Muscle layer of colon (tissue), 2 donors: Measurements from ENCODE around the gene OGFOD3.
"Not testable (repeated sequence)": the region's sequence is repeated elsewhere in the genome, so short reads cannot be mapped to it uniquely, and the experiment has no call there.

Experiments
- H3K27ac ChIP-seq: one replicate; pipeline ENCODE4 v1.7.0; 2013; ENCODE audit warnings: low read depth, mild to moderate bottlenecking, low read length, moderate library complexity
- H3K27me3 ChIP-seq, 2 donors: one replicate each; pipeline ENCODE4 v1.7.0; 2013; ENCODE audit warnings: low read length in 2 of 2, mild to moderate bottlenecking in 2 of 2; ENCODE audit not compliant: insufficient read depth in 2 of 2, control insufficient read depth in 1 of 2
- H3K36me3 ChIP-seq: one replicate; pipeline ENCODE4 v1.7.0; 2013; ENCODE audit warnings: mild to moderate bottlenecking, low read length; ENCODE audit not compliant: insufficient read depth
- H3K4me1 ChIP-seq: one replicate; pipeline ENCODE4 v1.7.0; 2013; ENCODE audit warnings: mild to moderate bottlenecking, low read length; ENCODE audit not compliant: insufficient read depth
- H3K4me3 ChIP-seq, 2 donors: one replicate each; pipeline ENCODE4 v1.7.0; 2013; ENCODE audit warnings: low read length in 2 of 2, low read depth in 1 of 2, mild to moderate bottlenecking in 1 of 2, moderate library complexity in 1 of 2
- H3K9ac ChIP-seq: one replicate; pipeline ENCODE4 v1.7.0; 2013; ENCODE audit warnings: low read length
- H3K9me3 ChIP-seq: one replicate; pipeline ENCODE4 v1.7.0; 2013; ENCODE audit warnings: mild to moderate bottlenecking, low read length
- donor health status: abdominal sarcoma.
- donor health status: Adenocarcinoma of cecum.

The OGFOD3 gene

GRCh38 chr17:82349287-82349701 is 69.1 kb downstream of the OGFOD3 start:
- Histone ChIP-seq H3K9me3 (no peaks in the 10 kb centered on the region), H3K4me3 (no peak overlapping the region), H3K27me3 (peaks cover 0 to 10% of the 10 kb centered on the region in 2 donors), H3K4me1 (peaks cover 6% of the 10 kb centered on the region), H3K27ac (no peak overlapping the region), H3K9ac (no peak overlapping the region), H3K36me3 (no peaks in the 10 kb centered on the region)

- no peak overlapping the region for H3K27ac ChIP-seq
- no peaks in the 10 kb centered on the region for H3K36me3 ChIP-seq
- peaks cover 0 to 10% of the 10 kb centered on the region in 2 donors for H3K27me3 ChIP-seq
- peaks cover 6% of the 10 kb centered on the region for H3K4me1 ChIP-seq
- H3K9me3 ChIP-seq, result no peaks in the 10 kb centered on the region
- no peak overlapping the region for H3K9ac ChIP-seq
- H3K4me3 ChIP-seq, result no peak overlapping the region
These were observed 69.5 kb downstream of the OGFOD3 start for GRCh38 chr17:82348866-82349265.

GRCh38 chr17:82348434-82348833 is 70.0 kb downstream of the OGFOD3 start:
- H3K27ac ChIP-seq, result no peak overlapping the region
- no peak overlapping the region for H3K4me3 ChIP-seq
- H3K4me1 ChIP-seq, result peaks cover 6% of the 10 kb centered on the region
- H3K36me3 ChIP-seq, result no peaks in the 10 kb centered on the region
- no peaks in the 10 kb centered on the region for H3K9me3 ChIP-seq
- peaks cover 0 to 7% of the 10 kb centered on the region in 2 donors for H3K27me3 ChIP-seq
- no peak overlapping the region for H3K9ac ChIP-seq

GRCh38 chr17:82347994-82348393 is 70.4 kb downstream of the OGFOD3 start:
- H3K9me3 ChIP-seq, H3K4me1 ChIP-seq, H3K27me3 ChIP-seq, H3K4me3 ChIP-seq, H3K27ac ChIP-seq, H3K36me3 ChIP-seq, H3K9ac ChIP-seq: not testable (repeated sequence)

- Histone ChIP-seq H3K9ac (no peak overlapping the region), H3K9me3 (no peaks in the 10 kb centered on the region), H3K27ac (no peak overlapping the region), H3K36me3 (no peaks in the 10 kb centered on the region), H3K4me1 (peaks cover under 1% of the 10 kb centered on the region), H3K4me3 (no peak overlapping the region), H3K27me3 (no peaks in the 10 kb centered on the region)
These were observed 71.8 kb downstream of the OGFOD3 start for GRCh38 chr17:82346342-82347300.

GRCh38 chr17:82345151-82345976 is 73.0 kb downstream of the OGFOD3 start:
- H3K27me3 ChIP-seq, result no peaks in the 10 kb centered on the region
- H3K27ac ChIP-seq, result no peak overlapping the region
- no peaks in the 10 kb centered on the region for H3K36me3 ChIP-seq
- H3K9ac ChIP-seq, result no peak overlapping the region
- H3K4me3 ChIP-seq, result no peak overlapping the region
- no peaks in the 10 kb centered on the region for H3K4me1 ChIP-seq
- no peaks in the 10 kb centered on the region for H3K9me3 ChIP-seq

GRCh38 chr17:82344175-82344907 is 74.0 kb downstream of the OGFOD3 start:
- H3K27ac ChIP-seq, result no peak overlapping the region
- no peaks in the 10 kb centered on the region for H3K36me3 ChIP-seq
- no peaks in the 10 kb centered on the region for H3K4me1 ChIP-seq
- H3K9ac ChIP-seq, result no peak overlapping the region
- H3K27me3 ChIP-seq, result no peaks in the 10 kb centered on the region
- H3K4me3 ChIP-seq, result no peak overlapping the region
- H3K9me3 ChIP-seq, result no peaks in the 10 kb centered on the region

GRCh38 chr17:82343560-82343959 is 74.8 kb downstream of the OGFOD3 start:
- Histone ChIP-seq H3K4me3 (no peak overlapping the region), H3K27me3 (no peaks in the 10 kb centered on the region), H3K9me3 (no peaks in the 10 kb centered on the region), H3K4me1 (peaks cover 4% of the 10 kb centered on the region), H3K36me3 (no peaks in the 10 kb centered on the region), H3K9ac (no peak overlapping the region), H3K27ac (no peak overlapping the region)

- Histone ChIP-seq H3K4me3 (no peak overlapping the region), H3K9ac (no peak overlapping the region), H3K27me3 (no peaks in the 10 kb centered on the region), H3K36me3 (no peaks in the 10 kb centered on the region), H3K4me1 (peaks cover 7% of the 10 kb centered on the region), H3K27ac (no peak overlapping the region), H3K9me3 (no peaks in the 10 kb centered on the region)
These were observed 75.9 kb downstream of the OGFOD3 start for GRCh38 chr17:82342361-82343079.

- Histone ChIP-seq H3K27me3 (no peaks in the 10 kb centered on the region), H3K9ac (peak overlapping the region; percentile 73), H3K9me3 (no peaks in the 10 kb centered on the region), H3K4me3 (peak overlapping the region; percentile 5 to 51), H3K27ac (peak overlapping the region; percentile 73), H3K4me1 (peaks cover 10% of the 10 kb centered on the region), H3K36me3 (no peaks in the 10 kb centered on the region)
These were observed 78.5 kb downstream of the OGFOD3 start for GRCh38 chr17:82339634-82340580.
